Lung (tissue), 12 donors: Measurements from ENCODE around the gene TRMT5. TPM values are rescaled to one million over a fixed set of nuclear protein-coding genes. Genes with fewer than 3 reads are reported as not detected.

Source experiments
- ATAC-seq: fragments of 200-7000 bp; cut with Tn5 transposase; one replicate; pipeline ENCODE4 v1.9.1; 2020; ENCODE audit warnings: moderate number of reproducible peaks; ENCODE audit not compliant: insufficient read depth, low FRiP score
- DNase-seq, 3 donors: peaks; one replicate each; pipeline ENCODE4 v3.0.0-alpha.2; 2013 to 2017
- H3K27ac ChIP-seq, 2 donors: one replicate each; pipeline ENCODE4 v1.5.1; 2013; ENCODE audit warnings: mild to moderate bottlenecking in 2 of 2, moderate library complexity in 2 of 2, control low read depth in 1 of 2, inconsistent platforms in 1 of 2, low read depth in 1 of 2, low read length in 1 of 2
- H3K27me3 ChIP-seq, 3 donors: one replicate each; pipeline ENCODE4 v1.5.1; 2013; ENCODE audit warnings: low read length in 2 of 3; ENCODE audit not compliant: control insufficient read depth in 3 of 3, insufficient read depth in 3 of 3
- H3K36me3 ChIP-seq, 4 donors: one replicate each; pipeline ENCODE4 v1.5.1; 2013; ENCODE audit warnings: low read length in 4 of 4, mild to moderate bottlenecking in 1 of 4, moderate library complexity in 1 of 4; ENCODE audit not compliant: control insufficient read depth in 4 of 4, insufficient read depth in 4 of 4
- H3K4me1 ChIP-seq, 5 donors: one replicate each; pipeline ENCODE4 v1.5.1; 2013; ENCODE audit warnings: low read length in 5 of 5, mild to moderate bottlenecking in 2 of 5, moderate library complexity in 1 of 5; ENCODE audit not compliant: control insufficient read depth in 5 of 5, insufficient read depth in 5 of 5
- H3K4me3 ChIP-seq: one replicate; pipeline ENCODE4 v1.5.1; 2013; ENCODE audit warnings: mild to moderate bottlenecking, control low read depth, moderate library complexity
- H3K9ac ChIP-seq, 2 donors: one replicate each; pipeline ENCODE4 v1.5.1; 2013; ENCODE audit warnings: low read length in 2 of 2, control low read depth in 1 of 2; ENCODE audit not compliant: insufficient read depth in 1 of 2
- H3K9me3 ChIP-seq, 4 donors: one replicate each; pipeline ENCODE4 v1.5.1; 2013; ENCODE audit warnings: low read length in 3 of 4, mild to moderate bottlenecking in 1 of 4, moderate library complexity in 1 of 4; ENCODE audit not compliant: control insufficient read depth in 4 of 4, insufficient read depth in 3 of 4
- WGBS, 2 donors: extraction: QIAGEN DNeasy Blood & Tissue Kit; methylation state at CpG; one replicate each; pipeline ENCODE4 v1.1.7; 2013; 5-methylcytosine and 5-hydroxymethylcytosine counted together
- polyA plus RNA-seq, 2 donors: library from polyadenylated mRNA; stranded (reverse); fragments of 200-250 nt; gene quantifications; one replicate each; pipeline ENCODE4 v1.2.1, GENCODE V29; 2013
- total RNA-seq, 2 donors: library from RNA; depleted of rRNA in 1 of 2; stranded (reverse); fragments of >200 nt in 1 of 2; gene quantifications; one replicate each; pipeline ENCODE4 v1.2.1, GENCODE V29; 2014 to 2021
- TF ChIP-seq, protein P1 (sequence below): IDR thresholded peaks from 2 replicates; pipeline ENCODE4 v1.5.1; 2012; ENCODE audit warnings: mild to moderate bottlenecking; ENCODE audit errors: control extremely low read depth, extremely low read depth
- donor health status: control.
- donor health status: control.
- donor health status: Bipolar disorder and iron deficiency.
- donor health status: healthy.
- donor health status: DM: yes; HTN: yes; CAD: no.

The TRMT5 gene
- total and polyA plus RNA-seq, 4 donors, result 3.4 to 14.7 (median 7.9) TPM

- no peaks in the 10 kb centered on the region for H3K9me3 ChIP-seq
- peak overlapping the region; percentile 78 to 85 for H3K9ac ChIP-seq
- 8 to 10% methylated on average over 12 of the region's 12 CpGs for WGBS, 2 donors
- H3K36me3 ChIP-seq, result peaks cover 0 to 3% (median under 1%) of the 10 kb centered on the region in 4 donors
- H3K27me3 ChIP-seq, result no peaks in the 10 kb centered on the region
- ATAC-seq (peak; percentile 38), DNase-seq (peak; percentile 14 to 40 (median 39))
- H3K4me1 ChIP-seq, result peaks cover 0 to 21% (median 5%) of the 10 kb centered on the region in 5 donors
- peak overlapping the region in 1 of 2 donors; percentile 95 for H3K27ac ChIP-seq
- H3K4me3 ChIP-seq, result peak overlapping the region; percentile 94
- TF ChIP-seq, protein P1, sequence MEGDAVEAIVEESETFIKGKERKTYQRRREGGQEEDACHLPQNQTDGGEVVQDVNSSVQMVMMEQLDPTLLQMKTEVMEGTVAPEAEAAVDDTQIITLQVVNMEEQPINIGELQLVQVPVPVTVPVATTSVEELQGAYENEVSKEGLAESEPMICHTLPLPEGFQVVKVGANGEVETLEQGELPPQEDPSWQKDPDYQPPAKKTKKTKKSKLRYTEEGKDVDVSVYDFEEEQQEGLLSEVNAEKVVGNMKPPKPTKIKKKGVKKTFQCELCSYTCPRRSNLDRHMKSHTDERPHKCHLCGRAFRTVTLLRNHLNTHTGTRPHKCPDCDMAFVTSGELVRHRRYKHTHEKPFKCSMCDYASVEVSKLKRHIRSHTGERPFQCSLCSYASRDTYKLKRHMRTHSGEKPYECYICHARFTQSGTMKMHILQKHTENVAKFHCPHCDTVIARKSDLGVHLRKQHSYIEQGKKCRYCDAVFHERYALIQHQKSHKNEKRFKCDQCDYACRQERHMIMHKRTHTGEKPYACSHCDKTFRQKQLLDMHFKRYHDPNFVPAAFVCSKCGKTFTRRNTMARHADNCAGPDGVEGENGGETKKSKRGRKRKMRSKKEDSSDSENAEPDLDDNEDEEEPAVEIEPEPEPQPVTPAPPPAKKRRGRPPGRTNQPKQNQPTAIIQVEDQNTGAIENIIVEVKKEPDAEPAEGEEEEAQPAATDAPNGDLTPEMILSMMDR, result no peak
These were observed 965 bp upstream of the TRMT5 start for GRCh38 chr14:60981633-60982455.

DNA sequence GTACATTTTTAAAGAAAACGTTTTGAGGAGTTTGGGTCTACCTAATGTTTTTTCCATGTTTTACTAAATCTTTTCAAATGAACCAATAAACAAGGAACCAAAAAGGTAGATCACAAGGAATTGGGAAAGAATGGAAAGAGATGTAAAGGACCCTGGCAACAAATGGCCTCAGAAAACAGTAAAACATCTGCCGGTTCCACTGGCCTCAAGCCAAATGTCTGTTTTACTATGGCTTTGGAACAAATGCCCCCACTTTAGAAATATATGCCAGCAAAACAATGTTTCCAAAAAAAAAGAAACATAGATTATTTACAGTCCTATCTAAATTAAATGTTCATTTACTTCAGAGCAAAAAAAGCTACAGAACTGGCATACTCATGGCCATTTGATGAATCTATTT is 3.0 kb downstream of the TRMT5 start:
- Histone ChIP-seq H3K4me1 (peaks cover 0 to 27% (median 5%) of the 10 kb centered on the region in 5 donors), H3K27me3 (no peaks in the 10 kb centered on the region), H3K4me3 (no peak overlapping the region), H3K36me3 (peaks cover 2 to 8% (median 5%) of the 10 kb centered on the region in 4 donors), H3K27ac (no peak overlapping the region), H3K9me3 (no peaks in the 10 kb centered on the region), H3K9ac (no peak overlapping the region)
- DNase-seq (no peak), ATAC-seq (no peak)
- 54 to 79% methylated on average over 2 of the region's 2 CpGs for WGBS, 2 donors
- TF ChIP-seq, protein P1, result no peak

GRCh38 chr14:60975551-60975950 is 5.3 kb downstream of the TRMT5 start:
- no peaks in the 10 kb centered on the region for H3K27me3 ChIP-seq
- no peak overlapping the region for H3K9ac ChIP-seq
- ATAC-seq (no peak), DNase-seq (no peak)
- no peak overlapping the region for H3K4me3 ChIP-seq
- H3K4me1 ChIP-seq, result peaks cover 0 to 22% (median 0%) of the 10 kb centered on the region in 5 donors
- H3K36me3 ChIP-seq, result peaks cover 2 to 8% (median 5%) of the 10 kb centered on the region in 4 donors
- 53 to 71% methylated on average over 2 of the region's 2 CpGs for WGBS, 2 donors
- TF ChIP-seq, protein P1, result no peak
- H3K9me3 ChIP-seq, result no peaks in the 10 kb centered on the region
- H3K27ac ChIP-seq, result peak overlapping the region in 1 of 2 donors; percentile 30
